HG03135 (cell line): ENCODE measurements around the gene CHRM2.

Source experiments
- ATAC-seq: cut with Tn5 transposase; IDR thresholded peaks from one replicate; pipeline ENCODE4 v1.9.1; 2021; ENCODE audit warnings: mild to moderate bottlenecking, moderate library complexity; ENCODE audit not compliant: unreplicated experiment

Gene CHRM2

GRCh38 chr7:136891850-136892249, 23.4 kb downstream of the CHRM2 start:
- ATAC-seq: no peak

- ATAC-seq: no peak
Observed at GRCh38 chr7:136894789-136895188, 26.3 kb downstream of the CHRM2 start.

- ATAC-seq: no peak
Observed at GRCh38 chr7:136897676-136898075, 29.2 kb downstream of the CHRM2 start.

GRCh38 chr7:136900005-136900404, 31.6 kb downstream of the CHRM2 start:
- no peak for ATAC-seq

- ATAC-seq: no peak
Observed at GRCh38 chr7:136910771-136911170, 42.3 kb downstream of the CHRM2 start.

- ATAC-seq: no peak
Observed at GRCh38 chr7:136911344-136911743, 42.9 kb downstream of the CHRM2 start.

GRCh38 chr7:136912339-136912738, 43.9 kb downstream of the CHRM2 start:
- no peak for ATAC-seq

GRCh38 chr7:136914016-136914415, 45.6 kb downstream of the CHRM2 start:
- ATAC-seq: no peak

GRCh38 chr7:136919820-136920219, 51.4 kb downstream of the CHRM2 start:
- no peak for ATAC-seq

- no peak for ATAC-seq
Observed at GRCh38 chr7:136923111-136923667, 54.7 kb downstream of the CHRM2 start.

GRCh38 chr7:136925044-136925443, 56.6 kb downstream of the CHRM2 start:
- no peak for ATAC-seq

GRCh38 chr7:136925556-136925955, 57.1 kb downstream of the CHRM2 start:
- no peak for ATAC-seq

GRCh38 chr7:136931169-136931867, 62.9 kb downstream of the CHRM2 start:
- no peak for ATAC-seq

GRCh38 chr7:136937436-136937835, 69.0 kb downstream of the CHRM2 start:
- ATAC-seq: no peak

GRCh38 chr7:136938476-136938875, 70.0 kb downstream of the CHRM2 start:
- no peak for ATAC-seq

GRCh38 chr7:136940122-136940521, 71.7 kb downstream of the CHRM2 start:
- no peak for ATAC-seq

GRCh38 chr7:136940917-136941316, 72.5 kb downstream of the CHRM2 start:
- ATAC-seq: no peak

- ATAC-seq: no peak
Observed at GRCh38 chr7:136941816-136942215, 73.4 kb downstream of the CHRM2 start.

- no peak for ATAC-seq
Observed at GRCh38 chr7:136942401-136942800, 73.9 kb downstream of the CHRM2 start.

GRCh38 chr7:136942994-136943393, 74.5 kb downstream of the CHRM2 start:
- ATAC-seq: no peak

- ATAC-seq: no peak
Observed at GRCh38 chr7:136947347-136947746, 78.9 kb downstream of the CHRM2 start.

- no peak for ATAC-seq
Observed at GRCh38 chr7:136950331-136950730, 81.9 kb downstream of the CHRM2 start.

GRCh38 chr7:136953386-136953785, 84.9 kb downstream of the CHRM2 start:
- no peak for ATAC-seq
